ENCODE measurements around the gene CSTF1. TPM values are rescaled to one million over a fixed set of nuclear protein-coding genes. Genes with fewer than 3 reads are reported as not detected.
"Not testable (repeated sequence)": the region's sequence is repeated elsewhere in the genome, so short reads cannot be mapped to it uniquely, and the experiment has no call there.

The CSTF1 gene
- total RNA-seq, 1 donor from 2014 or later: 25.3 TPM

DNA sequence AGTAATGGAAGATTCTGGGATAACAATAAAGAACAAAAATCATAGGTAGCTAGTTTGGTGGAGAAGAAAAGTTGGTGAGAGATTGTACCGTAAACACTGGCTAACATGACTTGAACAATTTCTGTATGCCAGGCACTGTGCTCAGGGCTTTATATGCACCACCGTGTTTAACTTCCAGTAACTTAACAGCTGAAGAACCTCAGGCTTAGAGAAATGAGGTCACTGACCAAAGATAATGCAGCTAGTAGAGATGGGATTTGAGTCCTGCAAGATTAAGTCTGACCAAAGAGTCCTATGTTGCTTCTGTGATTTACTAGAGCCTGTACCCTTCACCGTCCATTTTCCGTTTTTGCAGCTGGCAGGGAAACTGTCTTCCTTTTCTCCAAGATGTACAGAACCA, 2.7 kb downstream of the CSTF1 start:
- ATAC-seq: no peak
- intact Hi-C loops (cut with DNase I): no loop called here
- DNase-seq (ENCODE audit: low spot score): no peak

DNA sequence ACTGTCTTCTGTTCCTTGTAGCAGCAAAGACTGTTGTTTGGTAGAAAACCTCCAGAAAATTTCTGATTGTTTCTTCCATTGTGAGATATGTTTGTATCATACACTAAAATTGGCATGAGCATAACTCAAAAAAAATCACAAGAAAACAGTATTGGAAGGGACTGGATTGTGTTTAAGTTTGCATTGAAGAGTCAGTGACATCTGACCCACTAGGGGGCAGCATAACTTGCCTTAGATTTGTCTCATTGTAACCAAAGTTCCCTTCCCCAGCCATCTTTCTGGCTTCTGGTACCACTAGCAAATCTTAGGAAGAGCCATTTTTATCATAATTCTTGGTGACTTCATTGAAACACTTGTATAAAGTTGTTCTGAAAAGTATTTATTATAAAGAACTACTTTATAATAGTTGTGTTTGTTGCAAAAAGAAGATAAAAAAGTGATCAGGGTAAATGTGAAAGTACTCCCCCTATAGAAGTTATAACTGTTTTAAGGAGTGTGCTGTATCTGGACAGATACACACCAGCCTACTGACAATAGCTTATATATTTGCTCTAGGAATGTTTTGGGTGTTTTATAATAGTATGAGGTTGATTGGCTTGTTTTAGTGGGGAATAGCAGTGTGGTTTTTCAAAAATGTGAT, 7.7 kb downstream of the CSTF1 start:
- intact Hi-C loops (cut with DNase I): no loop called here
- ATAC-seq (no peak), DNase-seq (ENCODE audit: low spot score) (no peak)

DNA sequence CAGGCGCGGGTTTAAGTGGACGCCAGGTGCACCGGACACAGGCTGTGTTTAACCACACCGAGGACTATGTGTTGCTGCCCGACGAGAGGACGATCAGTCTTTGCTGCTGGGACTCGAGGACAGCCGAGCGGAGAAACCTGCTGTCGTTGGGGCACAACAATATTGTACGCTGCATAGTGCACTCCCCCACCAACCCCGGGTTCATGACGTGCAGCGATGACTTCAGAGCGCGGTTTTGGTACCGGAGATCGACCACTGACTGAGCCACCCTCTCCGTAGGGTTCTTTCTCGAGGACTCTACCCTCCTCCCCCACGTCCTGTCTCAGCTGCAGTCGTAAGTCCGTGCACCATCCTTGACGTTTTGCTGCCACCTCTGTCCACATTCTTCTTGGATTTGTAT, 11.0 kb downstream of the CSTF1 start:
- no peak for DNase-seq (ENCODE audit: low spot score)
- intact Hi-C loops (cut with DNase I): no loop called here
- ATAC-seq: no peak

DNA sequence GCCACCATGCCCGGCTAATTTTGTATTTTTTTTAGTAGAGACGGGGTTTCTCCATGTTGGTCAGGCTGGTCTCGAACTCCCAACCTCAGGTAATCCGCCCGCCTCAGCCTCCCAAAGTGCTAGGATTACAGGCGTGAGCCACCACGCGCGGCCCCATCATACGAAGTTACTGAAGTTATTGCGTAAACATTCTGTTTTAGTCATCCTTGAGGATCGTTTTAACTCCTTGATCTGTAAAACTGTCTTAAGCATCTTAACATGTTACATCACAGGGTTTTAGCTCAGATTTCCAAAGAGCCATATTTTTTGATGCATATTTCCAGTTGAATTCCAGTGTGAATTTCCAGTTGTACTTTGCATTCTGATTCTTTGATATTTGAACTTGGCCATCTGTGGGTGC, 12.9 kb downstream of the CSTF1 start:
- DNase-seq (ENCODE audit: low spot score); ATAC-seq; intact Hi-C loops (cut with DNase I): not testable (repeated sequence)

DNA sequence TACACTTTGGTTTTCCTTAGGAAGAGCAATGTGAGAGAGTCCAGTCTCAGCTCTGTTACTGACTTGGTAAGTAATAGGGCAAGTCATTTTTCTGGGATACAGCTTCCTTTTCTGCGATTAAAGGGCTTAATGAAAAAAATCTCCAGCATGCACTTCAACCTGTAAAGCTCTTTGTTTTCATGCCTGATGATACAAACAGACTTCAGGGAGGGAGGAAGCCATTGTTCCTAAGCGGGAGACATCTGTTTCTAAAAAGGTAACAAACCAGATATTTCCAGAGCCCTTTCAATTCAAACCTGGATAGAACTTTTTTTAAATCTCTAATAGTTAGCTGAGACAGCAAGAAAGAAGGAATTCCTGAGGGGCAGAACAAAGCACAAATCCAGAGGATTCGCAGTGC, 14.5 kb downstream of the CSTF1 start:
- DNase-seq (ENCODE audit: low spot score) (no peak), ATAC-seq (no peak)
- intact Hi-C loops (cut with DNase I): no loop called here

DNA sequence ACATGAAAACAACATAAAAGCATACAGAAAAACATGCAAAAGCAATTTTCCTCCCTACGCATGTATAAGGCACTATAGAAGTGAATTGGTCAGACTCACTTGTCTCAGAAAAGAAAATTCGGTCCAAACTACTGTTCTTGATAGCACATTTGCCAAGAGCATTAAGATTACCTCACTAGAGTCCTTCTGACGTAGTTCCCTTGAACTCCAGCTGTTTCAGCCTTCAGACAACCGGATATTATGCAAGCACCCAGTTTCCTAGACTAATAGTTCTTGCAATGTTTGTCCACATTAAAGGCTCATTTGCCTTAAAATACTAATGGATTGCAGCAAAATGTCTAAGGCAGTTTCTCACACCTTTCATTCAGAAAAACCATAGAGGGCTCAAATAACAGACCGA, 17.1 kb downstream of the CSTF1 start:
- ATAC-seq: no peak
- no peak for DNase-seq (ENCODE audit: low spot score)
- intact Hi-C loops (cut with DNase I): no loop called here

DNA sequence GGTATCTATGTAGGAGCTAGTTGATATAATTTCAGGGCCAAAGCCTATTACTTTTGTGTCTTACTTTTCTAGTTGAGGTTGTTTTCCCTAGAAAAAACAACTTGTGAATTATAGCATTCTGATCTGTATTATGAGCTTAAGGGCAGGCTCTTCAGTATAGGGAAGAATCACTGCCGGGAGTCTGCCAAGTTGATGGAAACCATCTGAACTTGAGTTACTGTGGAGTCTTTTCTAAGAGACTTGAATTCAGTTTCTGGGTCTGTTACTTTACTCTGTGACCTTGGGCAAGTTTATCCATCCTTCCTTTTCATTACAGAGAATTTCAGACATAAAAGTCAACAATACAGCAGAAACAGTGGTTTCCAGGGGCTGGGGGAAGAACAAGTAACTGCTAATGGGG, 17.5 kb downstream of the CSTF1 start:
- intact Hi-C loops (cut with DNase I): no loop called here
- DNase-seq (ENCODE audit: low spot score): no peak
- ATAC-seq: no peak

DNA sequence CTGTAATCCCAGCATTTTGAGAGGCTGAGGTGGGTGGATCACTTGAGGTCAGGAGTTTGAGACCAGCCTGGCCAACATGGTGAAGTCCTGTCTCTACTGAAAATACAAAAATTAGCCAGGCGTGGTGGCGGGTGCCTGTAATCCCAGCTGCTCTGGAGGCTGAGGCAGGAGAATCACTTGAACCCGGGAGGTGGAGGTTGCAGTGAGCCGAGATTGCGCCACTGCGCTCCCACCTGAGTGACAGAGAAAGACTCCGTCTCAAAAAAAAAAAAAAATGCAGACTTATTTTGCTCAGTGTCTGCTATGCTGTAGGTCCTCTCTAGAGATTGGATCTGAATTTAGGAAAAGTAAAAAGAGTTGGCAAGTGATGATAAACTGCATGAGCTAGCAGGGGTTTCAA, 18.8 kb downstream of the CSTF1 start:
- ATAC-seq; intact Hi-C loops (cut with DNase I); DNase-seq (ENCODE audit: low spot score): not testable (repeated sequence)

DNA sequence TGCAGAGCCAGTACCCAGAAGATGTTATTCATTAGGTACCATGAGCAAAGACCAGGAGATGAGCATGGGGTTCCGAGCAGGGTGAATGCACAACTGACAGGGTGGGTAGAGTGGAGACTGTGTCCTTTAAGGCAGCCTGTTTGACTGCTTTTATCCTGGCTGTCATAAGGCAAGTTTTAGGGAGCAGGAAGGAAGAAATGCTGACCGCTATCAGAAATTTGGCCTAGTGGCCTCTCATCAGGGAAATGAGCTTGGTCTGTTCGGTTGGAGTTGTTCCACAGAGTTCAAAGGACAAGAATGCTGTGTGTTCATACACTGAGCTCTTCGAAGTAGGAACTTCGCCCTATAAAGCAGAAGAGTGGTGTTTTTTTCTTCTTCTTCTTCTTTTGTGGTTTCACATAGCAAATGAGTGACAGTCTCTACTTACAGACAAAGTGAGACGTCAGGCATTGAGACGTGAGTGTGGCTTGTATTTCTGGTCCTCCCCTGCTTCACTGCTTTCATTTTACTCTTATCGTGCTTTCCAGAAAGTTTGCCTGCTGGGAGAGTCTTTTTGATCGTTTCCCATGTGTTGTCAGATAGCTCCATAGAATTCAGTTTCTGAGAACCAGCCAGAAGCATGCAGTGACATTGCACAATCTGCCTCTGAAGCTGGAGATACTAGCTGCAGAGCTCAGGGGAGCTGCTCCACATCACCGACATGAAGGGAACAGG, 19.5 kb downstream of the CSTF1 start, which contains the start of gene CASS4:
Gene CASS4, plus strand, starts transcription at position 502 of the 714 bp plus-strand sequence. Its CDS starts 199 bp downstream, at position 701.
- no peak for DNase-seq (ENCODE audit: low spot score)
- ATAC-seq: peak; percentile 89
- intact Hi-C loops (cut with DNase I): no loop called here

DNA sequence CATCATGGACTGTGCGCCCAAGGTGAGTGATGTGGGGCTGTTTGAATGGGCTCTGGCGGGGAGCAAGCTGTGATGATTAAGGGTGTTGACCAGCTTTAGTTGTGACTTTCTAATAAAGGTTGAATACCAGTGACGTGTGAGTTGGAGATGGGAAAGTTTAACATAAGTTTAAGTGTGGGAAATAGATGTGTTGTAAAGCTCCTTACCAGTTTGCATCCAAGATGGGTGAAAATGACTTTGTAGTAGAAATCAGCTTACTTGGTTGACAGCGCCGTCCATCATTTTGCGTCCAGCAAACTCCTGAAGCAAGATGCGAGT, 20.0 kb downstream of the CSTF1 start:
- intact Hi-C loops (cut with DNase I): no loop called here
- ATAC-seq (no peak), DNase-seq (ENCODE audit: low spot score) (no peak)

DNA sequence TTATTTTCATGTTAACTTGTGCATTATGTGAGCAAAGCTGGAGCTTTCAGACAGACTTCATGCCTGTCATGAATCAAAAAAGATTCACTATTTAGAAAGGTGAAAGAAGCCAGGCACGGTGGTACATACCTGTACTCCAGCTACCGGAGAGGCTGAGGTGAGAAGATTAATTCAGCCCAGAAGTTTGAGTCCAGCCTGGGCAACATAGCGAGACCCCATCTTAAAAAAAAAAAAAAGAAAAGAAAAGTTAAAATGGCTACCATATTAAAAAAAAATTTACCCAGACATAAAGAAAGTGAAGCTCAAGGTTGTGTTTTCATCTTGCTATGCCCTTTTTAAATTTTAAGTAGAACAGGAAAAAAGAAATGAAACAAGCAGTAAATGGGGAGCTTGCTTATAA, 20.5 kb downstream of the CSTF1 start:
- ATAC-seq (no peak), DNase-seq (ENCODE audit: low spot score) (no peak)
- intact Hi-C loops (cut with DNase I): no loop called here

DNA sequence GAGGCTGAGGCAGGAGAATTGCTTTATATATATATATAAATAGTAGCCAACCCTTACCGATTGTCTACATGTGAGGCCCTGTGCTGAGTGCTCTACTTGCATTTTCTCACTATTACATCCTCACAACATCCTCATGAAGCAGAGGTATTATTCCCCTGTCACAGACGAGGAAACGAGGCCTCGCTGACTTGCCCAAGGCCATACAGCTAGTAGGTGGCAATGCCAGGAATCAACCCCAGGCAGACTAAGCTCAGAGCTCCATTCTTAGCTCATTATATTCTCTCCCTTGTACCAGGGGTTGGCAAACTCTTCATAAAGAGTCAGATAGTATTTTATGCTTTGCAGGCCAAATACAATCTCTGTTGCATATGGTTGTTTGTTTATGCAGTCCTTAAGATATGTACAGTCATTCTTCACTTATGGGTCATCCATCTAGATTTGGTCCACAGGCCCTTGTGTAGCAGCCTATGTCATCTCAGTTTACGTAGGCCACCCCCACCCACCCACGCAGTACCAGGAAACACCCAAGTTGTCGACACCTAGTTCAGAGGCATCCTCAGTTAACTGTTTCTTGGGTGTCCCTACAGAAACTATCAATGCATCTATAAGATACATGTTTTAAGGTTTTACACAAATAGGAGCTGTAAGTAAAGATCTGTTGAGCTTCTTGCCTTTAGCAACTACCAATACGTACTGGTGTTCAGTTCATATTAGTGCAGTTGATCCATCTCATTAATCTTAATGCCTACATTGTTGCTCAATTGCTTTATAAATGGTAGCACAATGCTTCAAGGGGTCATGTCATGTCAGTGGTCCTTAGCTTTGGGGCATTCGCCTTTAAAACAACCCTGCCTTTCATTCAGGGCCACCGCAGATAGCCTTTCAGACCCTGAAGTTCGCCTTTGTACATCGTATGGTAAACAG, 22.7 kb downstream of the CSTF1 start:
- ATAC-seq (no peak), DNase-seq (ENCODE audit: low spot score) (no peak)
- intact Hi-C loops (cut with DNase I): no loop called here

DNA sequence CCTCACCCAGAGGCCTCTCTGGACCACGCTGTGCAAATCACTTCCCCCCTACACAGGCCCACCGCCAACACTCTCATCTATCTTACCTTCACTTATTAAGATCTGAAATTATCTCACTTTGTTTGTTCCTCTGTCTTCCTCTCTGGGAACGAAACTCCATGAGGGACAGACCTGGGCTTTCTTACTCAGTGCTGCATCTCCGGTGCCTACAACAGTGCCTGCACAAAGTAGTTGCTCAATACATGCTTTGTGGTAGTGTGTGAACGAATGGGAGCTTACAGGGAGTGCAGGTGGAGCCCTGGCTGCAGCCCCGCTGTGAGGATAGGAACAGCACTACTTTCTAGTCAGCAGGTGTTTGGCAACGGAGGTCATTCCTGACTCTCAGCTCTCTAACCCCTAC, 25.0 kb downstream of the CSTF1 start:
- ATAC-seq (no peak), DNase-seq (ENCODE audit: low spot score) (no peak)
- intact Hi-C loops (cut with DNase I): no loop called here

DNA sequence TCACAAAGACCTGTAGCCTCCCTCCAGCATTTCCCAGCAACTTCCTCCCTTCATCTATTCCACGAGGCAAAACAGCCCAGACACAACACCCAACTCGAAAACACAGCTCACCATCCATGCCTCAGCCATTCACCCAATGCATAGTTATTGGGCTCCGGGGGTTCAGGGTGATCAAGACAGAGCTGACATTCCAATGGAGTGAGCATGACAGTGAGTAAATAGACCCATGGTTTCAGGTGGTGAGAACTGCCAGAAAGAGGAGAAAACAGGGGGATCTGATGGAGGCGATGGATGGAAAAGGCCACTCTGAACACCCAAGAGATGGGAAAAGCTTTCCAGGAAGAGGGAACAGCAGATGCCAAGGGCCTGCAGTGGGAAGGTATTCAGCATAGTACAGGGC, 25.5 kb downstream of the CSTF1 start:
- DNase-seq (ENCODE audit: low spot score) (no peak), ATAC-seq (no peak)
- intact Hi-C loops (cut with DNase I): no loop called here

DNA sequence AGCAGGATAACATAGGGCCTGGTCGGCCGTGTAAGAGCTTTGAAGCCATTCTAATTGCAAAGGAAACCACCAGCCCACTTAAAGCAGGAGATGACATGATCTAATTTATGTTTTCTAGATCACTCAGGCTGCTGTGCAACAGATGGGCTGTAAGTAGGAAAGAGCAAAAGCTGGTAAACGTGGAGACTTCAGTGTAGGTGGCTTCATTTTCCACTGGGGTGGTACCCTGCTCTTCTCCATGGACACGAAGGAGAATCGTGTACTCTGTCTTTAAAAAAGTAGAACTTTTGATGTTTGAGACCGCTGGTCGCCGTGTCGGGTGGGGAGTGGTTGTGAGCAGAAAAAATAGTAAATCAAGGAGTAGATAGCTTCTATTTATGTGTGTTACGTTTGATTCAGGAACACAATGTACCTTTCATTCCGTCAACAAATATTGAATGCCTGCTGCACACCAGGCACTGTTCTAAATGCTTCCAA, 26.0 kb downstream of the CSTF1 start:
- intact Hi-C loops (cut with DNase I): no loop called here
- ATAC-seq (no peak), DNase-seq (ENCODE audit: low spot score) (no peak)

DNA sequence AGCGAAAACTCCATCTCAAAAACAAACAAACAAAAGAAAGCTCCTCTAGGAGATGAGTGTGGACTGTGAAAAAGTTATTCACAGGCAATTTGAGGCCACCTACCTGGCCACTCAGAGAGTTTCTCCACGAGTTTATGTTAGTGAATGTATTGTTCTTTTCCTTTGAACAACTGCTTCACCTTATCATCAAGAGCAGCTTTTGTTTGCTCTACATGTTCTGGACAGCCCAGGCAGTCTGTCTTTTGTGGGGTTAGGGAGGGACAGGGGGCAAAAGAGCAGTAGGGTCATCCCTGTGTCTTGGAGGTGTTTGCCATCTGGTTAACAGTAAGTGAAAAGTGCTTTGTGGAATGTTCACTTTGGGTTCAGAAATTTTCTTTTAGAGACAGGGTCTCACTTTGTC, 27.6 kb downstream of the CSTF1 start:
- intact Hi-C loops (cut with DNase I): no loop called here
- no peak for DNase-seq (ENCODE audit: low spot score)
- ATAC-seq: no peak

DNA sequence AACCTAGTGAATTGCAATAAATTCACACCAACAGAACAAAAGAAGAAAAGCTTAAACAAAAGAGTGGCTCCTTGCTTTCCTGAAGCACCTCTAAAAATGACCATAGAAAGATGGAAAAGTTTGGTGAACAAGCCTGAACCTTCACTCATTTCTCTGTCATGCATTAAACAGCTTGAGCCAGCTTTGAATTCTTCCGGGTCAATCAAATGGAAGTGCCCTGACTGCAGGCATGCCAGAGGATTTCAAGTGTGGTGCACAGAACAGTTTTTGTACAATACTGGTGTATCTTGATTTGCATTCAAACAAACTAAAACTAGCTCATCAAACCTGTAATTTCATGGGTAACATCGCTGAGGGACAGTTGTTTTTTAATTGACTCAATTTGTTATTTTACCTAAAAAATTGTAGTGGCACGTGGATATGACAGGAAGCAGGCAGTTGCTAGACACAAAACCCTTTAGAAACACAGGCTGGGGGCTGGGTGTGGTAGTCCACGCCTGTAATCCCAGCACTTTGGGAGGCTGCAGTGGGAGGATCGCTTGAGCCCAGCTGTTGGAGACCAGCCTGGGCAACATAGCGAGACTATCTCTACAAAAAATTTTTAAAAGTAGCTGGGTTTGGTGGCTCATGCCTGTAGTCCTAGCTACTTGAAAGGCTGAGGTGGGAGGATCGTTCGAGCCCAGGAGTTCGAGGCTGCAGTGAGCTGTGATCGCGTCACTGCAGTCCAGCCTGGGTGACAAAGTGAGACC, 28.7 kb downstream of the CSTF1 start:
- DNase-seq (ENCODE audit: low spot score) (no peak), ATAC-seq (no peak)
- intact Hi-C loops (cut with DNase I): no loop called here

DNA sequence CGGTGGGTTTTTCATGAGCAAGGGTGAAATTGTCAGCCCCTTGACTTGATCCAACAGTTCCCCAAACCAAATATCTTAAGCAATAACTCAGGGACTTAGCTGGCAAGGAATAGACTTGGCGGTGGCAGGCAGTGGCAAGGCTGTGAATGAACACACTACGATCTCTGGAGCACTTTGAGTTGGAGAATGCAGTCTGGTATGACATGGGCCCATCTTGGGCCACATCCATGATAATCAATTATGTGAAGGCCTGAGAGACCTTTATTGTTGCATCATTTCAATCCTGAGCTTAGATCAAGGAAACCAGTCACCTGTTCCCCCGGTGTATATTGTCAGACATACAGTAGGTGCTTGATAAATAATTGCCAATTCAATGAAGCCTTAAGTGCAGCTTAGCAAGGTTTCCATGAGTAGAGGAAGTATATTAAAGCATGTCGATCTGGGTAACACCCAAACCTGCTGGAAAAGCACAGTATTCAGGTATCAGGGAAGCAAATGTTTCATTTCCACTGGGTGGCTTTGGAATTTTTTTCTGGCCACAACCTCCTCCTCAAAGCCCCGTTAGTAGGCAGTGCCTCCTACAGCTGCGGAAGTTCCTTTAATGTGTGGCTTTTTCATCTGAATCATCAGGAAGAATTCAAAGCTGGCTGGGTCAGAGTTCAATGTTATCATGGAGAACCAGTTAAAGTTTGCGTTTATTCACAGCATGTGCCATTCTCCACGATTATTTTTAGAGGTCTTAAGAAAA, 29.8 kb downstream of the CSTF1 start:
- ATAC-seq: peak; percentile 34
- intact Hi-C loops (cut with DNase I): no loop called here
- DNase-seq (ENCODE audit: low spot score): no peak

DNA sequence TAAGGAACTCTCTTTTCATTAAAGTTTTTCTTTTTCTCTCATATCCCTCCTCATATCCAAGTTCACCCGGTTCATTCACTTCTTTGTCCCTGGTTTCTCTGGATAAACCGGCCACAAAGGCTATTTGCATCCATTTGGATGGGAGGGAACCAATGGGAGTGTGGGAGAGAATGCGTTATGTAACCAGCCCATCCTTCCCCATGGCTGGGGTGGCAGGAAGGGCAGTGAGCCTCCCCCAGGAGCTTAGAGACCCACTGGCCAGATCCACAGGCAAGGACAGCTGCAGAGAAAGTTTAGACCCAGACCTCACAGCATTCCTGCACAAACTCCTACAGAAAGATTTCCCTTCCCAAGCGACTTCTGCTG, 30.4 kb downstream of the CSTF1 start:
- intact Hi-C loops (cut with DNase I): no loop called here
- ATAC-seq (no peak), DNase-seq (ENCODE audit: low spot score) (no peak)

Measured in sciatic nerve (tissue), 2 donors.